ENCODE measurements around the gene CCDC8.
"Not testable (repeated sequence)": the region's sequence is repeated elsewhere in the genome, so short reads cannot be mapped to it uniquely, and the experiment has no call there.

The CCDC8 gene

GRCh38 chr19:46376241-46377153 is 36.9 kb downstream of the CCDC8 start:
- DNase-seq = no peak

- DNase-seq = not testable (repeated sequence)
These were observed 37.8 kb downstream of the CCDC8 start for GRCh38 chr19:46375476-46376067.

DNA sequence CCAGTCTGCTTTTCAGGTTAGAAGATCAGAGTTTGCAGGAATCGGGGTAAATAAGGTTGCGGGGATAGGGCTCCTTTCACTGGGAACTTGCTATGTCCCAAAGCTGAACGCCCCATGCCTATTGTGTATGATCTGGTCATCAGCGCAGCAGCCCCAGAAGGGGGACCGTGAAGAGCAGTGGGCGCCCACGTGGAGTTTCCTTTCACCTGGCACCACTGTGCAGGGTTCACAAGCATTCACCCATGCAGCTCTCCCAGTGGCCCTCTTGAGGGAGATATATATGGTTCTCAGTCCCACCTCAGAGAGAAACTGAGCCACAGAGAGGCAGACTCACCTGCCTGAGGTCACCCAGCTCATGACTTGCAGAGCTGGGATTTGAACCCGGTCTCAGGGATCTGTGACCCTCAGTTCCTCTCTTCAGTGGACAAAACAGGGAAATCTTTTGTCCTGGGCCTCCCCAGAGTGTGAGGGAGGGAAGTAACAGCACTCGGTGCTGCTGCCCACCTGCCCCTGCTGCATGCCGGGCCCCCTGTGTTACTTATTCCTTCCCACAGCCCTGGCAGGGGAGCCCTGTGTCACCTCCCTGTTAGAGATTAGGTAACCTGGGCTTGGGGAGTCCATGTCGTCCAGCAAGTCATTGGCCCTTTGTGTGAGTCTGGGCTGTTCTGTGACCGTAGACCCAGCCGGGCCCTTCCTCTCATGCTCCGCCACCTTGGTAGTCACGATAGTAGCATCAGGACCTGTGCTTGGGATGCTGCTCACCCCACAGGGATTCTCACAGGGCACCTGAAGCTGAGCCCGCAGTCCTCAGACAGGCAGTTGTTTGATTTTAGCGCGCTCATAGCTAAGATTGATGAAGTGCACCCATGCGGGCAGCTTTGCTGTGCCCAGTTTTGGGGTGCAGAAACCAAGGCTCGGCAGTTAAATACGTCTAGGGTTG is 38.6 kb downstream of the CCDC8 start:
- DNase-seq = no peak

- DNase-seq = peak; percentile 96
These were observed 39.6 kb downstream of the CCDC8 start for GRCh38 chr19:46373491-46374359.

- peak; percentile 22 for DNase-seq
These were observed 40.4 kb downstream of the CCDC8 start for GRCh38 chr19:46372901-46373490.

DNA sequence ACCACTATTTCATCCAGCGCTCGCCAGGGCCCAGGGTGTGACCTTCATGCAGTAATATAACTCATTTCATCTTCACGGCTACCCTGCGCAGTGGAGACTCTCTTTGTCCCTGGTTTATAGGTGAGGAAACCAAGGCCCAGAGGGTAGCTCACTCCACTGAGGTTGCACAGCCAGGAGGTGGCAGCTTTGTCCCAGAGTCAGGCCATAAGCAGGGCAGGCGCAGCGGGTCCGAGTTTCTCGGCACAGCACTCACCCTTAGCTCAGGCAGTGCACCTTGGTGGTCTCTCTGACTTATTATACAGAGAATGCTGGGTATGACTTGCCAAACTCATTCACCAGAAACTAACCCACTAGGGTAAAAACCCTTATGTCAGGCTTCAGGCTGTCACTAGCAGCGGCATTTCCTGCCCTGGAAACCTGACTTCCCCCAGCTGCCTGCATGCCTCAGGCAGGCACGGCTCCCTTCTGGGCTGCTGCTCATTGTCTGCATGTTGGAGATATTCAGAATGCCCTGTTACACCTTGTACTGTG is 41.9 kb downstream of the CCDC8 start:
- no peak for DNase-seq

DNA sequence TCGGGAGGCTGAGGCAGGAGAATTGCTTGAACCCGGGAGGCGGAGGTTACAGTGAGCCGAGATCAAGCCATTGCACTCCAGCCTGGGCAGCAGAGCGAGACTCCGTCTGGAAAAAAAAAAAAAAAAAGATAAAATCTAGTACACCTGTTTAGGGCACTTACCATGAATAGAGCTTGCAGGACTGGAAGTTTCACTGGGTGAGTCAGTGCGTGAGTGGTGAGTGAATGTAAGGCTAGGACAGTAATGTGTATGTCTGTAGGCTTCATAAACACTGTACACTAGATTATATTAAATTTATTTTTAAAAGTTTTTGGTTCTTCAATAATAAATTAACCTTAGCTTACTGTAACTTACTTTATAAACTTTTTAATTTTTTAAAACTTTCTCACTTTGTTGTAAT is 43.5 kb downstream of the CCDC8 start:
- no peak for DNase-seq

DNA sequence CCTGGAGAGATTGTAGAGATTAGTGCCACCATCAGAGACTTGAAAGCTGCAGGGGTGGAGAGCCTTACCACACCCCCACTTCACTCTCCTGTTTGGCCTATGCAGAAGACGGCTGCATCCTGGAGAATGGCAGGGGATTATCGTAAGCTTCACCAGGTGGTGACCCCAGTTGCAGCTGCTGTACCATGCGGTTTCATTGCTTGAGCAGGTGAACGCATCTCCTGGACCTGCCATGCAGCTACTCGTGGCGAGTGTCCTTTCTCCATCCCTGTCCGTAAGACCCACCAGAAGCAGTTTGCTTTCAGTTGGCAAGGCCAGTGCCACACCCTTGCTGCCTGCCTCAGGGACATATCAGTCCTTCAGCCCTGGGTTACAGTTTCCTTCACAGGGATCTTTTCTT is 45.2 kb downstream of the CCDC8 start:
- DNase-seq = no peak

GRCh38 chr19:46367426-46367825 is 45.9 kb downstream of the CCDC8 start:
- no peak for DNase-seq

DNA sequence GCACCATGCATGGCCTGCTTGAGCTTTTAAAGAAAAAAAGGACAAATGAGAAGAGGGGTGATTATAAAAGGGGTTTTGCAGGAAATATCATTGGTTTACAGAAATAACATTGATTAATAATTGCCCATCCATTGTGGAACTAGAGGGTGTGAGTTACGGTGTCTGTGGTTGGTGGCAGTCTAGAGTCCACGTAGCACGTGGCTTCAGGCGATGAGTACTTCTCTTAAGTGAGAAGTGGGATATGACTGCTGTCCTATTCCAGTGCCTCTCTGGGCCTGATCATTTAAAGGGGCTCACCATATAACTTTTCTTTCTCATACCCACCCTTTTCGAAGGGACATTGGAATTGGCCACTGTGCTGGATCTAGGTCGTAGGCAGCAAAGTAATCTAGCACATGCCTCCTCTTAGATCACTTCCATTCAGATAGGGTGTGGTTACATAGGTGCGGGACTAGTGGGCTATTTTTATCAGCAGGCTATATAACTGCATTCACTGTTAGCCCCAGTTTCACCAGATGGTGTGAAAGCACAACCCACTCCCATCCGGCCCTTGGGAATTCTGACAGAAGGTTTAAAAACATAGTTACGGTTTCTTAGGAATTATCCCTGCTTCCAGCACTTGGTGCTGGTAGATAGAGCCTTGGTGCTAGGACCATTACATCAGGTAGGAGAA is 46.6 kb downstream of the CCDC8 start:
- DNase-seq = no peak

GRCh38 chr19:46365561-46365960 is 47.8 kb downstream of the CCDC8 start:
- no peak for DNase-seq

GRCh38 chr19:46364359-46364758 is 49.0 kb downstream of the CCDC8 start:
- DNase-seq = no peak

GRCh38 chr19:46361915-46362314 is 51.4 kb downstream of the CCDC8 start:
- no peak for DNase-seq
